ENCODE measurements around the gene KCNN1. TPM values are rescaled to one million over a fixed set of nuclear protein-coding genes. Genes with fewer than 3 reads are reported as not detected.

The KCNN1 gene
- total RNA-seq, 4 donors from 2014 or later = 0.36 TPM; not detected in 3

GRCh38 chr19:18043676-18044075 is 76.8 kb downstream of the KCNN1 start:
- no peak for TF ChIP-seq CTCF (IDR thresholded peaks at IDR 0.05)
- no peak for TF ChIP-seq POLR2A (IDR thresholded peaks at IDR 0.05)
- no peak for DNase-seq (ENCODE audit: low spot score in 2 of 2)
- intact Hi-C loops (cut with DNase I; ENCODE audit: low total_unique reads) = no loop called here
- 91 to 96% methylated on average over 3 of the region's 3 CpGs for WGBS, 2 donors
- H3K4me3 ChIP-seq (ENCODE audit: low read depth, poor library complexity, severe bottlenecking) = no peak overlapping the region

GRCh38 chr19:18044825-18045304 is 78.0 kb downstream of the KCNN1 start:
- no peak for TF ChIP-seq CTCF (IDR thresholded peaks at IDR 0.05)
- TF ChIP-seq POLR2A (IDR thresholded peaks at IDR 0.05) = no peak
- no peak overlapping the region for H3K4me3 ChIP-seq (ENCODE audit: low read depth, poor library complexity, severe bottlenecking)
- WGBS, 2 donors = 8 to 12% methylated on average over 12 of the region's 12 CpGs
- intact Hi-C loops (cut with DNase I; ENCODE audit: low total_unique reads) = no loop called here
- peak; percentile 73 to 93 for DNase-seq (ENCODE audit: low spot score in 2 of 2)

GRCh38 chr19:18045307-18046050 is 78.6 kb downstream of the KCNN1 start:
- TF ChIP-seq CTCF (IDR thresholded peaks at IDR 0.05) = no peak
- TF ChIP-seq POLR2A (IDR thresholded peaks at IDR 0.05) = no peak
- intact Hi-C loops (cut with DNase I; ENCODE audit: low total_unique reads) = no loop called here
- no peak for DNase-seq (ENCODE audit: low spot score in 2 of 2)
- WGBS, 2 donors = 82 to 84% methylated on average over 7 of the region's 7 CpGs
- H3K4me3 ChIP-seq (ENCODE audit: low read depth, poor library complexity, severe bottlenecking) = no peak overlapping the region

- intact Hi-C loops (cut with DNase I; ENCODE audit: low total_unique reads) = no loop called here
- no peak overlapping the region for H3K4me3 ChIP-seq (ENCODE audit: low read depth, poor library complexity, severe bottlenecking)
- TF ChIP-seq CTCF (IDR thresholded peaks at IDR 0.05) (no peak), POLR2A (IDR thresholded peaks at IDR 0.05) (no peak)
- 47 to 52% methylated on average over 14 of the region's 14 CpGs for WGBS, 2 donors
- no peak for DNase-seq (ENCODE audit: low spot score in 2 of 2)
Observed at GRCh38 chr19:18046059-18046718, 79.3 kb downstream of the KCNN1 start.

- peak; percentile 53 to 95 for DNase-seq (ENCODE audit: low spot score in 2 of 2)
- no peak for TF ChIP-seq CTCF (IDR thresholded peaks at IDR 0.05)
- TF ChIP-seq POLR2A (IDR thresholded peaks at IDR 0.05) = no peak
- 56 to 65% methylated on average over 10 of the region's 10 CpGs for WGBS, 2 donors
- no peak overlapping the region for H3K4me3 ChIP-seq (ENCODE audit: low read depth, poor library complexity, severe bottlenecking)
- intact Hi-C loops (cut with DNase I; ENCODE audit: low total_unique reads) = no loop called here
Observed at GRCh38 chr19:18049385-18049784, 82.5 kb downstream of the KCNN1 start.

Other genes starting within 250 kb of the KCNN1 start
- gene MAP1S, start 247.6 kb upstream of the KCNN1 start, total RNA-seq = 10 to 100 TPM; 10.8 to 32.7 (median 24.5) TPM
- 10 to 100 TPM; 38.7 to 78.4 (median 56.3) TPM for gene FCHO1, start 215.6 kb upstream of the KCNN1 start, total RNA-seq
- 10 to 100 TPM in 2 of 4 donors, 1 to 10 TPM in 2; 2.9 to 18.3 (median 10.7) TPM for gene B3GNT3, start 172.0 kb upstream of the KCNN1 start, total RNA-seq
- not detected for gene INSL3, start 145.6 kb upstream of the KCNN1 start, total RNA-seq
- gene JAK3, start 119.1 kb upstream of the KCNN1 start, total RNA-seq = 1 to 10 TPM; 2.1 to 4.0 (median 3.7) TPM
- gene RPL18A, start 107.2 kb upstream of the KCNN1 start, total RNA-seq = 1,000 to 10,000 TPM; 2,094 to 3,301 (median 2,396) TPM
- gene SLC5A5, start 95.2 kb upstream of the KCNN1 start, total RNA-seq = not detected
- 10 to 100 TPM; 32.6 to 91.9 (median 47.4) TPM for gene CCDC124, start 34.1 kb upstream of the KCNN1 start, total RNA-seq
- gene ARRDC2, start 41.1 kb downstream of the KCNN1 start, total RNA-seq = 10 to 100 TPM; 54.1 to 92.8 (median 73.5) TPM
- gene IL12RB1, start 119.8 kb downstream of the KCNN1 start, total RNA-seq = under 1 TPM in 2 of 4 donors, not detected in 2; 0.34 to 0.58 TPM
- 10 to 100 TPM; 12.9 to 19.8 (median 17.0) TPM for gene MAST3, start 130.7 kb downstream of the KCNN1 start, total RNA-seq
- gene PIK3R2, start 186.1 kb downstream of the KCNN1 start, total RNA-seq = 10 to 100 TPM in 3 of 4 donors, 1 to 10 TPM in 1; 8.3 to 39.4 (median 32.2) TPM
- gene IFI30, start 206.7 kb downstream of the KCNN1 start, total RNA-seq = 100 to 1,000 TPM in 2 of 4 donors, 10 to 100 TPM in 2; 39.1 to 214 (median 98.3) TPM
- gene MPV17L2, start 226.1 kb downstream of the KCNN1 start, total RNA-seq = 10 to 100 TPM in 3 of 4 donors, 1 to 10 TPM in 1; 8.5 to 29.3 (median 20.2) TPM
- 1 to 10 TPM in 3 of 4 donors, under 1 TPM in 1; 0.91 to 2.7 (median 2.1) TPM for gene RAB3A, start 236.9 kb downstream of the KCNN1 start, total RNA-seq

All from lower leg skin (tissue), 4 donors.